Activated T-cell treated with anti-CD3 and anti-CD28 coated beads, Interleukin-2, amount 50 U/mL, for 48 hours (primary cell): ENCODE measurements around the gene SPG7.
A peak's percentile ranks its signal among the peaks of the same experiment; 100 is the strongest.

Experiments
- DNase-seq, 2 experiments: peaks; one replicate each; pipeline ENCODE4 v3.0.0-alpha.2; 2020

SPG7 gene

GRCh38 chr16:89489040-89489897 is 18.9 kb upstream of the SPG7 start:
- DNase-seq = peak; percentile 85 to 86

DNA sequence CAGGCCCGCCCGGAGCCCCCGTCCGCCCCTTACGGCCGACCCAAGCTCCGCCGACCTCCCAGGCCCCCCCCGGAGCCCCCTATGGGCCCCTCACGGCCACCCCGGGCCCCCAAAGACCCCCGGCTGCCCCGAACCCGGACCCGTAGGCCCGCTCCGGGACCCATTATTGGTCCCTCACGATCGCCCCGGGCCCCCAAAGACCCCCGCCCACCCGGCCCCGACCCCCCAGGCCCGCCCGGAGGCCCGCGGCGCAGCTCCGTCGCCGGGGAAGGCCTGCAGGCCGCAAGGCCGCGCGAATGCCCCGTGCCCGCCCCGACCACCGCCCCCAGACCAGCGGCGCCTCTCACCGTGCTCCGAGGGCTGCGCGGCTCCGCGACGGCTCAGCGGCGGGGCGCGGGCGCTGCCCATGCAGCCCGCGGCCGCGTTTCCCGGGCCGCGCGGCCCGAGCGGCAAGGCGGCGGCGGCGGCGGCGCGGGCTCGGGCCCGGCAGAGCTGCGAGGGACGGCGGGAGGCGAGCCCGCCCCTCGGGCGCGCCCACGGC is 18.2 kb upstream of the SPG7 start:
- DNase-seq = peak in 1 of 2 experiments; percentile 28

GRCh38 chr16:89490439-89491237 is 17.6 kb upstream of the SPG7 start, which contains the start of gene ANKRD11:
Gene ANKRD11, minus strand, starts transcription at chr16:89490561. Its CDS starts 173,542 bp downstream, at chr16:89317019.
- peak; percentile 96 to 99 for DNase-seq

DNA sequence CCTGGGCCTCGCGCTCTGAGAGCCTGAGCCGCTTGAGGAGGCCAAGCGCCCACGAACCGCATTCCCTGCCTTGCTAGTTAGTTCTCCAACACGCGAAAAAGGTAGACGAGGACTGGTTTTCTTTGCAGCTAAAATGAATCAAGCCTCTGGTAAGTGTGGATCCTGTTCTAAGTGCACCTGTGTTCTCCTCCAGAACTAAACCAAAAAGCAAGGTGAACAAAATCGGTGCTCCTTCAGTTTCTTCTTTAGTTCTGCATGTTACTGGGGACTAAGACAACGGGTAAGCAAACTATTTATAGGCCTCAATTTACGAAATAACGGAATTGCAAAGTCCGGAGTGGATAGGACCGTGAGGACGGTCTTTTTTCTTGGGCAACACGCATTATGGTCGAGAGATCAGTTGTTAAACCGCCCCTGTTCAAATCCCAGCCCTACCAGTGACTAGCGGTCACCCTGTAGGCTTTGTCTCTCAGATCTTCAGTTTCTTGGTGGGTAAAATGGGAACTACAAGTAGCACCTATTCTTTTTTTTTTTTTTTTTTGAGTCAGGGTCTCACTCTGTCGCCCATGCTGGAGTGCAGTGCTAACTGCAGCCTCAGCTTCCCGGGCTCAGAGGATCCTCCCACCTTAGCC is 16.8 kb upstream of the SPG7 start:
- DNase-seq = no peak

GRCh38 chr16:89491974-89492687 is 16.1 kb upstream of the SPG7 start:
- no peak for DNase-seq

GRCh38 chr16:89493776-89494175 is 14.4 kb upstream of the SPG7 start:
- DNase-seq = no peak

DNA sequence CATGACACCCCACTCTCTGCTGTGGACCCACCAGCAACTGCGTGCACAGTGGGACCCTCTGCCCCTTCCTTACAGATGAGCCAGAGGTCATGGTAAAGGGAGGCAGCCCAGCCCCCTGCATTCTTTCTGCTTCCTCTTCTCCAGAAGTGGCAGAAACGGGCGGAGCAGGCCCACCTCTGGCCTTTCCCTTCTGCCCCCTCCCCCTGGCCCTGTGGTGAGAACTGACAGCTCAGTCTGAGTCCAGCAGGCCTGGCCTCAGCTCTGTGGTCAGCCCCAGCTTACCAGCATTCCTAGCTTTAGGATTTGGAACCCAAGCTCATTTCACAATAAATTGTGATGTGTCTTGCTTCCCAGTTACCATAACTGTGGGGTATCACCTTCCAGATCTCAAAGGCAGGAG is 13.1 kb upstream of the SPG7 start:
- DNase-seq = no peak

- no peak for DNase-seq
Observed at GRCh38 chr16:89498839-89499238, 9.4 kb upstream of the SPG7 start.

DNA sequence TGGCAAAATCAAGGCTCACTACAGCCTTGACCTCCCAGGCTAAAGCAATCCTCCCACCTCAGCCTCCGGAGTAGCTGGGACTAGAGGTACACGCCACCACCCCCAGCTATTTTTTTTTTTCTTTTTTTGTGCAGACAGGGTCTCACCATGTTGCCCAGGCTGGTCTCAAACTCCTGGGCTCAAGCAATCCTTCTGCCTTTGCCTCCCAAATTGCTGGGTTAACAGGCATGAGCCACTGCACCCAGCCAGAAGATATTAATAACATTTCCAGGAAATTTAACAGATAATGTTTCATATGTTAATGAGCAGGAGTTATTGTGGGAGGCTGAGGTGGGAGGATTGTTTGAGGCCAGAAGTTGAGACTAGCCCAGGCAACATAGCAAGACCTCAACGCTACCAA is 8.4 kb upstream of the SPG7 start:
- no peak for DNase-seq

DNA sequence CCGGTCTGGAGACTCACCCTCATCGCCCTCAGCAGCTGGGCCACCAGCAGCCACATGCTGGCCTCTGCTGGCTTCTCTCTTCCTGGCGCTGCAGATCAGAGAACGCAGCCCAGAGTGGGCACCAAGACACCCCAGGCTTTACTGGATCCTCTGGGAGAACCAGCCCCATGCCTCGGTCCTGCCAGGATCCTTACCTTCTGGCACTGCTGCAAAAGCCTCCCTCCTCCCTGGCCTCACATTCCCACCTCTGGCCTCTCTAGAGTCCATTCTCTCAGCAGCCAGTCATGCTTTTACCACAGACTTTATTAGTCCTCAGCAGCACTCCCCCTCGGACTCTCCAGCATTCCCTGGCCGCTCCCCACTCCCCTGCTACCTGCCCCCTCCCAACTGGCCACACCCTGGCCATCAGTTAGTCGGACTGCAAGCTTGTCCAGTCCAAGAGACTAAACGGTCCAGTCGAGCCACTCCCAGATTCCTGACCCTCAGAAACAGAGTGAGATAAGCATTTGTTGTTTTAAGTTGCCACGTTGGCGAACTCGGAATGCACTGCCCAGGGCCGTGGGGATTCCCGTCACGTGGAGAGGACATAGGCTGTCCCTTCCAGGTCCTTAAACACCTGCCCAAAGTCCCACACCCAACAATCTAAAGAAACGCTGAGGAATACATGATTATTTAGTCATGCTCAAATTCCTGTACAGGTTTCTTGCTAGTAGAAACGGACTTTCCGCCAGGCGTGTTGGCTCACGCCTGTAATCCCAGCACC is 5.9 kb upstream of the SPG7 start:
- DNase-seq = no peak

DNA sequence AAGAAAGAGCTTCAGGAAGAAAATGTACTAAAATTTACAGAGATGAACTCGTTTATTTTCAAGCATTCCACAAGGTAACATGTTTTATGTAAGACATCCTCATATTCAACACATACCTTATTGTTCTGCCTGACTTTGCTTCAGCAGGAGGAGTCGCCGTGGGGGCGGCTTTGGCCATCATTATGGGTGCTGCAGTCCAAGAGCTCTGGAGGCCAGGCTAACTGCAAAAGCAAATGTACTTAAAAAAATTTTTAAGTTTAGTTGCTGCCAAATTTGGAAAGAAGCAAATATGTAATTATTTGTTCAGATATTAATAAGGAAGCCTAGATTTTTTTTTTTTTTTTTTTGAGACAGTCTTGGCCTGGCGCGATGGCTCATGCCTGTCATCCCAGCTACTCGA is 4.1 kb upstream of the SPG7 start:
- DNase-seq = no peak

- peak; percentile 88 to 89 for DNase-seq
Observed at GRCh38 chr16:89505204-89506112, 2.7 kb upstream of the SPG7 start.

- no peak for DNase-seq
Observed at GRCh38 chr16:89506113-89506504, 2.1 kb upstream of the SPG7 start.

GRCh38 chr16:89506791-89507191 is 1.4 kb upstream of the SPG7 start:
- DNase-seq = peak; percentile 50 to 51

- DNase-seq = no peak
Observed at GRCh38 chr16:89507214-89507833, 879 bp upstream of the SPG7 start.

DNA sequence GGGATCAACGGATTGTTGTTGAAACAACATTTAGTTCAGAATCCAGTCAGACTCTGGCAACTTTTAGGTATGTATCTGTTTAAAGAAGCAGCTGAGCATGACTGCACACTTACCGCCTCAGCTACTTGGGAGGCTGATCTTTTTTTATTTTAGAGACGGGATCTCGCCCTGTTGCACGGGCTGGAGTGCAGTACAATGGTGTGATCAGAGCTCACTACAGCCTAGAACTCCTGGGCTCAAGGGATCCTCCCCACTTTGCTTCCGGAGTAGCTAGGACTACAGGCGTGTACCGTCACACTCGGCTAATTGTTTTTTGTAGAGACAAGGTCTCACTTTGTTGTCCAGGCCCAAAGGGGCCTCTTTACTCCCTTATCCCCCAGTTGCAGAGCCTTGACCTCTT is 2.3 kb downstream of the SPG7 start:
- no peak for DNase-seq

DNA sequence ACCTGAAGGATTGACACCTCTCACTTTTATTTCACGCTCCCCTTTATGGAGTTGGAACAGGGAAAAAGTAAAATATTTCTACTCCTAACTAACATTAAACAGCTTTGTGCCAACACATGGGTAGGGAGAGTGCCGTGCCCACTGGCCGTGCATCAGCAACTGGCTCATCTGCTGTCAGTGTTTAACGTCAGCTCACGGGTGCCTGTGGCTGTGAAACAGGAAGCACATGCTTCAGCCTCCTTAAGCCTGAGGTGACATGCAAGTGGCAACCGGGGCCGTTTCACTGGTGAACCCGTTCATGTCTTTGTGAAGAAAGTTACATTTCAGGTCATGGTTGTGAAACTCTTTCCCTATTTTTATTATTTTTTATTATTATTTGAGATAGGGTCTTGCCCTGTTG is 3.2 kb downstream of the SPG7 start:
- no peak for DNase-seq

DNA sequence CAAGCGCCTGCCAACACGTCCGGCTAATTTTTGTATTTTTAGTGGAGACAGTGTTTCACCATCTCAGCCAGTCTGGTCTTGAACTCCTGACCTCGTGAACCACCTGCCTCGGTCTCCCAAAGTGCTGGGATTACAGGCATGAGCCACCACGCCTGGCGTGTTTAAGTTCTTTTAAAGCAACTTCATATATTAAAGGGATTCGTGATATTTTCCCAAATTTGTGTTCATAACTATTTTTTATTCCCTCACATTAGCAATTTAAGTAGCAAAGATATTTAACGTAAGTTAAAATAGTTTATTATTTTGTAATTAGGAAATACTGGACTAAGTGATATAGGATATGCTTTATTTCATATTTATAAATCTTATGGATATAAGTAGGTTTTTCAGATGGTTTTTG is 4.2 kb downstream of the SPG7 start:
- no peak for DNase-seq

GRCh38 chr16:89517128-89517527 is 8.9 kb downstream of the SPG7 start:
- no peak for DNase-seq

GRCh38 chr16:89519881-89520280 is 11.7 kb downstream of the SPG7 start:
- no peak for DNase-seq
